ENCODE measurements around the gene ATP5F1D. TPM values are rescaled to one million over a fixed set of nuclear protein-coding genes. Genes with fewer than 3 reads are reported as not detected.

ATP5F1D gene
- total and polyA plus RNA-seq, 2 of the 8 experiments (the other 6 are each of a cell fraction or from before 2014, with no cell fraction given), result 174 to 249 TPM

DNA sequence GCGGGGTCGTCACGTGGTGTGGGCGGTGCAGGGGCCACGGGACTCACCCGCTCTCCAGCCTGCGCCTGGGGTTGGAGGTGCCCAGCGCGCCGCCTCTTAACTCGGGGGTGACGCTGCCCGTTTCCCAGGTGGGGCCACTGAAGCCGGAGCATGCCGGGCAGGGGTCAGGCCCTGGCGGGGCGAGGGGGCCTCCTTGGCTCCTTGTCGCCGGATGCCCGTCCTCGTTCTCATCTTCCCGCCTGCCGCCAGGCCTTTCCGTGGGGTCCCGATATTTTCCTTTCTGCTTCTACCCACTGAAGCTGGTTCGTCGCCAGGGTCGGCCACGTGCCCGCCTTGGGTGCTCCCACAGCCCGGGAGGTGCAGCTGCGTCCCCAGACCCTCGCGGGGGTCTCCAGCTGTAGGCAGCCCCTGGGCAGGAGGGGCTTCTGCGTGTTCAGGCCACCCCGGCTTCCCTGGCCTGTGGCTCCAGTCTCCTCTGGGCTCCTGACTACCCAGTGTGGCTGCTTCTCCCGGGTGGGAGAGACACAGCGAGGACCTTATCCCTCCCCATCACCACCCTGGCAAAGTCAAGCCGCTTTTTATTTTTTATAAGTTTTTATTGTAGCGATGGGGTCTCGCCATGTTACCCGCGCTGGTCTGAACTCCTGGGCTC lies 34.6 kb downstream of the ATP5F1D start (continued):
- TF ChIP-seq, protein P1, sequence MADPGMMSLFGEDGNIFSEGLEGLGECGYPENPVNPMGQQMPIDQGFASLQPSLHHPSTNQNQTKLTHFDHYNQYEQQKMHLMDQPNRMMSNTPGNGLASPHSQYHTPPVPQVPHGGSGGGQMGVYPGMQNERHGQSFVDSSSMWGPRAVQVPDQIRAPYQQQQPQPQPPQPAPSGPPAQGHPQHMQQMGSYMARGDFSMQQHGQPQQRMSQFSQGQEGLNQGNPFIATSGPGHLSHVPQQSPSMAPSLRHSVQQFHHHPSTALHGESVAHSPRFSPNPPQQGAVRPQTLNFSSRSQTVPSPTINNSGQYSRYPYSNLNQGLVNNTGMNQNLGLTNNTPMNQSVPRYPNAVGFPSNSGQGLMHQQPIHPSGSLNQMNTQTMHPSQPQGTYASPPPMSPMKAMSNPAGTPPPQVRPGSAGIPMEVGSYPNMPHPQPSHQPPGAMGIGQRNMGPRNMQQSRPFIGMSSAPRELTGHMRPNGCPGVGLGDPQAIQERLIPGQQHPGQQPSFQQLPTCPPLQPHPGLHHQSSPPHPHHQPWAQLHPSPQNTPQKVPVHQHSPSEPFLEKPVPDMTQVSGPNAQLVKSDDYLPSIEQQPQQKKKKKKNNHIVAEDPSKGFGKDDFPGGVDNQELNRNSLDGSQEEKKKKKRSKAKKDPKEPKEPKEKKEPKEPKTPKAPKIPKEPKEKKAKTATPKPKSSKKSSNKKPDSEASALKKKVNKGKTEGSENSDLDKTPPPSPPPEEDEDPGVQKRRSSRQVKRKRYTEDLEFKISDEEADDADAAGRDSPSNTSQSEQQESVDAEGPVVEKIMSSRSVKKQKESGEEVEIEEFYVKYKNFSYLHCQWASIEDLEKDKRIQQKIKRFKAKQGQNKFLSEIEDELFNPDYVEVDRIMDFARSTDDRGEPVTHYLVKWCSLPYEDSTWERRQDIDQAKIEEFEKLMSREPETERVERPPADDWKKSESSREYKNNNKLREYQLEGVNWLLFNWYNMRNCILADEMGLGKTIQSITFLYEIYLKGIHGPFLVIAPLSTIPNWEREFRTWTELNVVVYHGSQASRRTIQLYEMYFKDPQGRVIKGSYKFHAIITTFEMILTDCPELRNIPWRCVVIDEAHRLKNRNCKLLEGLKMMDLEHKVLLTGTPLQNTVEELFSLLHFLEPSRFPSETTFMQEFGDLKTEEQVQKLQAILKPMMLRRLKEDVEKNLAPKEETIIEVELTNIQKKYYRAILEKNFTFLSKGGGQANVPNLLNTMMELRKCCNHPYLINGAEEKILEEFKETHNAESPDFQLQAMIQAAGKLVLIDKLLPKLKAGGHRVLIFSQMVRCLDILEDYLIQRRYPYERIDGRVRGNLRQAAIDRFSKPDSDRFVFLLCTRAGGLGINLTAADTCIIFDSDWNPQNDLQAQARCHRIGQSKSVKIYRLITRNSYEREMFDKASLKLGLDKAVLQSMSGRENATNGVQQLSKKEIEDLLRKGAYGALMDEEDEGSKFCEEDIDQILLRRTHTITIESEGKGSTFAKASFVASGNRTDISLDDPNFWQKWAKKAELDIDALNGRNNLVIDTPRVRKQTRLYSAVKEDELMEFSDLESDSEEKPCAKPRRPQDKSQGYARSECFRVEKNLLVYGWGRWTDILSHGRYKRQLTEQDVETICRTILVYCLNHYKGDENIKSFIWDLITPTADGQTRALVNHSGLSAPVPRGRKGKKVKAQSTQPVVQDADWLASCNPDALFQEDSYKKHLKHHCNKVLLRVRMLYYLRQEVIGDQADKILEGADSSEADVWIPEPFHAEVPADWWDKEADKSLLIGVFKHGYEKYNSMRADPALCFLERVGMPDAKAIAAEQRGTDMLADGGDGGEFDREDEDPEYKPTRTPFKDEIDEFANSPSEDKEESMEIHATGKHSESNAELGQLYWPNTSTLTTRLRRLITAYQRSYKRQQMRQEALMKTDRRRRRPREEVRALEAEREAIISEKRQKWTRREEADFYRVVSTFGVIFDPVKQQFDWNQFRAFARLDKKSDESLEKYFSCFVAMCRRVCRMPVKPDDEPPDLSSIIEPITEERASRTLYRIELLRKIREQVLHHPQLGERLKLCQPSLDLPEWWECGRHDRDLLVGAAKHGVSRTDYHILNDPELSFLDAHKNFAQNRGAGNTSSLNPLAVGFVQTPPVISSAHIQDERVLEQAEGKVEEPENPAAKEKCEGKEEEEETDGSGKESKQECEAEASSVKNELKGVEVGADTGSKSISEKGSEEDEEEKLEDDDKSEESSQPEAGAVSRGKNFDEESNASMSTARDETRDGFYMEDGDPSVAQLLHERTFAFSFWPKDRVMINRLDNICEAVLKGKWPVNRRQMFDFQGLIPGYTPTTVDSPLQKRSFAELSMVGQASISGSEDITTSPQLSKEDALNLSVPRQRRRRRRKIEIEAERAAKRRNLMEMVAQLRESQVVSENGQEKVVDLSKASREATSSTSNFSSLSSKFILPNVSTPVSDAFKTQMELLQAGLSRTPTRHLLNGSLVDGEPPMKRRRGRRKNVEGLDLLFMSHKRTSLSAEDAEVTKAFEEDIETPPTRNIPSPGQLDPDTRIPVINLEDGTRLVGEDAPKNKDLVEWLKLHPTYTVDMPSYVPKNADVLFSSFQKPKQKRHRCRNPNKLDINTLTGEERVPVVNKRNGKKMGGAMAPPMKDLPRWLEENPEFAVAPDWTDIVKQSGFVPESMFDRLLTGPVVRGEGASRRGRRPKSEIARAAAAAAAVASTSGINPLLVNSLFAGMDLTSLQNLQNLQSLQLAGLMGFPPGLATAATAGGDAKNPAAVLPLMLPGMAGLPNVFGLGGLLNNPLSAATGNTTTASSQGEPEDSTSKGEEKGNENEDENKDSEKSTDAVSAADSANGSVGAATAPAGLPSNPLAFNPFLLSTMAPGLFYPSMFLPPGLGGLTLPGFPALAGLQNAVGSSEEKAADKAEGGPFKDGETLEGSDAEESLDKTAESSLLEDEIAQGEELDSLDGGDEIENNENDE (IDR thresholded peaks at IDR 0.05; ENCODE audit: insufficient replicate concordance, low read length), result no peak
- 0 out of 4 replicates have a peak, but pooled peaks of 1 of the 2 experiments have one; percentile 11 for TF ChIP-seq HDAC2 (IDR thresholded peaks at IDR 0.05; ENCODE audit: borderline replicate concordance in 1 of 2, low read depth in 2 of 2, low read length in 2 of 2)
- TF ChIP-seq TCF12 (IDR thresholded peaks at IDR 0.05; ENCODE audit: low read depth, low read length), result no peak
- TF ChIP-seq SIRT6 (IDR thresholded peaks at IDR 0.05; ENCODE audit: low read length), result no peak
- no peak for TF ChIP-seq SUZ12 (IDR thresholded peaks at IDR 0.05; ENCODE audit: low read length)
- no peak for TF ChIP-seq TAF7 (optimal IDR thresholded peaks at IDR 0.05; ENCODE audit: borderline replicate concordance, low read depth, low read length)
- TF ChIP-seq NRF1 (IDR thresholded peaks at IDR 0.05; ENCODE audit: low read depth, low read length), result no peak
- no peak for TF ChIP-seq EZH2 (IDR thresholded peaks at IDR 0.05; ENCODE audit: low read depth, low read length, severe bottlenecking)
- no peak for TF ChIP-seq CBX5 (IDR thresholded peaks at IDR 0.05; ENCODE audit: low read depth, low read length)
- TF ChIP-seq KDM5A (IDR thresholded peaks at IDR 0.05; ENCODE audit: low read length), result no peak
- no peak for TF ChIP-seq YY1 (IDR thresholded peaks at IDR 0.05; ENCODE audit: low read depth, low read length)

Data from H1 (cell line).